ACC112 (cell line): ENCODE measurements around the gene NR6A1.

ENCODE experiments used
- H2AFZ ChIP-seq: fragments of 200-600 bp; sonication (generic); one replicate; pipeline ENCODE4 v1.6.0; 2017; ENCODE audit warnings: antibody characterized with exemption, low read length; ENCODE audit not compliant: unreplicated experiment
- H3K27ac ChIP-seq: fragments of 200-600 bp; sonication (generic); 2 replicates; pipeline ENCODE4 v1.5.1; 2014; ENCODE audit warnings: low read depth, mild to moderate bottlenecking, antibody characterized with exemption, low read length, moderate library complexity
- H3K27me3 ChIP-seq: fragments of 200-600 bp; sonication (generic); 2 replicates; pipeline ENCODE4 v1.6.1; 2014; ENCODE audit warnings: mild to moderate bottlenecking, antibody characterized with exemption, low read length, moderate library complexity, mixed read lengths; ENCODE audit not compliant: insufficient read depth
- H3K36me3 ChIP-seq: fragments of 200-600 bp; sonication (generic); 2 replicates; pipeline ENCODE4 v1.6.1; 2016; ENCODE audit warnings: mild to moderate bottlenecking, antibody characterized with exemption, low read length, moderate library complexity, mixed read lengths; ENCODE audit not compliant: insufficient read depth
- H3K4me1 ChIP-seq: fragments of 200-600 bp; sonication (generic); one replicate; pipeline ENCODE4 v1.6.1; 2016; ENCODE audit warnings: low read length, mixed read lengths; ENCODE audit not compliant: insufficient read depth, unreplicated experiment, control insufficient read depth
- H3K4me3 ChIP-seq: fragments of 200-600 bp; sonication (generic); 2 replicates; pipeline ENCODE4 v1.5.1; 2014; ENCODE audit warnings: mild to moderate bottlenecking, low read depth, low read length
- H3K79me2 ChIP-seq: fragments of 200-600 bp; sonication (generic); one replicate; pipeline ENCODE4 v1.6.0; 2016; ENCODE audit warnings: low read length; ENCODE audit not compliant: control insufficient read depth, unreplicated experiment, insufficient read depth

NR6A1 gene

DNA sequence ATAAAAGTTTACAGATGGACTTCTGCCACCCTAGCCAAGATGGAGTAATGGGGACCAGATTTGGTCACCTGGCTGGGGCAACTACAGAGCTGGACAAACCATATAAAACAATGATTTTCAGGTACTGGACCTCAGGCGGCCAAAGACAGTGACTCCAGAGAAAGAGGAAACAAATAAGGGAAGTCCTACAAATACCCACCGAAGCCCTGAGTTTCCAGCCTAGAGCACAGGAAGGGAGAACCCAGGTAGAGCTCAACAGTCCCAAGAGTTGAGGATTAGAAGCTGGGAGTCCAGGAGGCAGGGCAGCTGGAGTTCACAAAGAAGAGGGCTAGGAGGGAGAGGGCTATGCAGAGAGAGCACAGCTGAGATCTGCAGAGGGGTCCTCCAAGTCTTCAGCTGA, 157.3 kb downstream of the NR6A1 start:
- Histone ChIP-seq H3K79me2 (no peaks in the 10 kb centered on the region), H3K36me3 (no peaks in the 10 kb centered on the region), H3K27ac (no peak overlapping the region), H3K4me1 (no peaks in the 10 kb centered on the region), H2AFZ (no peak overlapping the region), H3K27me3 (peaks cover 18% of the 10 kb centered on the region), H3K4me3 (no peak overlapping the region)

- no peaks in the 10 kb centered on the region for H3K79me2 ChIP-seq
- H3K4me3 ChIP-seq, result no peak overlapping the region
- no peaks in the 10 kb centered on the region for H3K36me3 ChIP-seq
- H3K4me1 ChIP-seq, result no peaks in the 10 kb centered on the region
- H2AFZ ChIP-seq, result no peak overlapping the region
- peaks cover 19% of the 10 kb centered on the region for H3K27me3 ChIP-seq
- H3K27ac ChIP-seq, result no peak overlapping the region
These were observed 160.0 kb downstream of the NR6A1 start for GRCh38 chr9:124611106-124611505.

DNA sequence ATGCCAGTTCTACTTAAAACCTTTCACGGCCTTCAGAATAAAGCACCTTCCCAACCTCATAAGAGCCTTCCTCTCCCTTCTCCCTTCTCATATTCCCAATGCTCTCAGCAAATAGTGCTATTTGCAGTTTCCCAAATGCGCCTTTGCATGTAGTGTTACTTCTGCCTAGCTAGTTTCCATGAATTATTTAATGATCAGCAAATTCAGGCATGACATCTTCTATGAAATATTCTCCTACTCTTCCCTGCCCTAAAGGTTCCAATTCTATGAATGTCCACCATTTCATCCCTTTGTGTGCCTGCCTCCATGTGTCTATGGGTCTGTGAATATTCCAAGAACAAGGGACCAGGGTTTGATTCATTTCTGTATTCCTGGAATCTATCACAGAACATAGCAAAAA, 165.1 kb downstream of the NR6A1 start:
- Histone ChIP-seq H3K36me3 (no peaks in the 10 kb centered on the region), H2AFZ (no peak overlapping the region), H3K27me3 (peaks cover 16% of the 10 kb centered on the region), H3K27ac (no peak overlapping the region), H3K4me1 (no peaks in the 10 kb centered on the region), H3K79me2 (no peaks in the 10 kb centered on the region), H3K4me3 (no peak overlapping the region)

DNA sequence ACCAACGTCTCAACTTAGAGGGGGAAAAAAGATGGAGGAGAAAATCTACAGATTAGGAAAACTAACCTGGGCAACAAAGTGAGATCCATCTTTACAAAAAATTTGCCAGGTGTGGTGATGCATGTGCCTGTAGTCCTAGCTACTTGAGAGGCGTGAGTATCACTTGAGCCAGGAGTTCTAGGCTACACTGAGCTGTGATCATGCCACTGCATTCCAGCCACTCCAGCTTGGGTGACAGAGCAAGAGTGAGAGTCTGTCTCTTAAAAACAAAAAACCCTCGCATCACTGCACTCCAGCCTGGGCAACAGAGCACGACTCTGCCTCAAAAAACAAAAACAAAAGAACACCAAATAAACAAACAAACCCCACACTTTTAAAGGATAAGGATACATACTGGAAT, 165.9 kb downstream of the NR6A1 start:
- Histone ChIP-seq H3K36me3 (no peaks in the 10 kb centered on the region), H3K4me3 (no peak overlapping the region), H3K4me1 (peaks cover 4% of the 10 kb centered on the region), H3K79me2 (no peaks in the 10 kb centered on the region), H3K27ac (no peak overlapping the region), H2AFZ (no peak overlapping the region), H3K27me3 (peaks cover 16% of the 10 kb centered on the region)

DNA sequence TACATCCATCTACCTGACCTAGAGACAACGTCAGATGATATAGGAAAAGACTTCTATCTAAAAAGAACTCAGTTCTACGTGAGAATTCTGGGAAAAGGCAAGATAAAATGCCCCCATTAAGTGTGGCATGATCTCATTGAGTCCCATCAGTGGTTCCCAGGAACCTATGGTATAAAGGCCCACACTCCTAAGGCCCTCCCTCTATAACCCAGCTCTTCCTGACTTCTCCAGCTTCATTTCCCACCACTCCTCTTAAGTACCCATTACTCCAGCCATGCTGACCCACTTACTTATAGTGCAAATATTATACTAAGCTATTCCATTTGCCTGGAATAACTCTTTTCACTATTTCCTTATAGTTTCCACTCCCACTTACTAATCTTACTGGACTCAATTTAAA, 168.5 kb downstream of the NR6A1 start:
- Histone ChIP-seq H3K27ac (no peak overlapping the region), H3K27me3 (peaks cover 9% of the 10 kb centered on the region; the same call in 1 of the 2 replicates), H3K4me3 (no peak overlapping the region), H3K4me1 (peaks cover 10% of the 10 kb centered on the region), H3K36me3 (no peaks in the 10 kb centered on the region), H3K79me2 (no peaks in the 10 kb centered on the region), H2AFZ (no peak overlapping the region)

DNA sequence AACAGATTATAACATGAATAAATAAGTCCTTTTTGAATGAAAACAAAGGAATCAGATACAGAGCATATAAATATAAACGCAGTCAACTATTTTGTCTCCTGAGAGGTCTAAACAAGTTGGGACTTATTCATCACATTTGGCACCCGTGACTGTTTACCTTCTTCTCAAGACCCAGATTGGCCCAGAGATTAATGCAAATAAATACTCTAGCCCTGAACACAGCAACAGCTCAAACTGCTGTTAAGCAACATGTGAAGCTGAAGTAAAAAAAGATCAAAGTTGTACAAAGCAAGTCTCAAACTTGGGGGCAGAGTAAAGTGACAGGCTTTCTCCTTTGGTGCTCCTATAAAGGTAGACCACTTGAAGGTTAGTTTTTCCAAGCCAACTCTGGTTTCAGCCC, 168.9 kb downstream of the NR6A1 start:
- H3K27me3 ChIP-seq, result peaks cover 9% of the 10 kb centered on the region; the same call in 1 of the 2 replicates
- no peak overlapping the region for H3K27ac ChIP-seq
- H3K4me1 ChIP-seq, result peaks cover 10% of the 10 kb centered on the region
- no peaks in the 10 kb centered on the region for H3K79me2 ChIP-seq
- H2AFZ ChIP-seq, result no peak overlapping the region
- H3K4me3 ChIP-seq, result no peak overlapping the region
- H3K36me3 ChIP-seq, result no peaks in the 10 kb centered on the region

- Histone ChIP-seq H3K27ac (no peak overlapping the region), H2AFZ (no peak overlapping the region), H3K27me3 (peaks cover 17% of the 10 kb centered on the region), H3K4me1 (peaks cover 10% of the 10 kb centered on the region), H3K79me2 (no peaks in the 10 kb centered on the region), H3K4me3 (no peak overlapping the region), H3K36me3 (no peaks in the 10 kb centered on the region)
These were observed 170.7 kb downstream of the NR6A1 start for GRCh38 chr9:124600407-124600806.

DNA sequence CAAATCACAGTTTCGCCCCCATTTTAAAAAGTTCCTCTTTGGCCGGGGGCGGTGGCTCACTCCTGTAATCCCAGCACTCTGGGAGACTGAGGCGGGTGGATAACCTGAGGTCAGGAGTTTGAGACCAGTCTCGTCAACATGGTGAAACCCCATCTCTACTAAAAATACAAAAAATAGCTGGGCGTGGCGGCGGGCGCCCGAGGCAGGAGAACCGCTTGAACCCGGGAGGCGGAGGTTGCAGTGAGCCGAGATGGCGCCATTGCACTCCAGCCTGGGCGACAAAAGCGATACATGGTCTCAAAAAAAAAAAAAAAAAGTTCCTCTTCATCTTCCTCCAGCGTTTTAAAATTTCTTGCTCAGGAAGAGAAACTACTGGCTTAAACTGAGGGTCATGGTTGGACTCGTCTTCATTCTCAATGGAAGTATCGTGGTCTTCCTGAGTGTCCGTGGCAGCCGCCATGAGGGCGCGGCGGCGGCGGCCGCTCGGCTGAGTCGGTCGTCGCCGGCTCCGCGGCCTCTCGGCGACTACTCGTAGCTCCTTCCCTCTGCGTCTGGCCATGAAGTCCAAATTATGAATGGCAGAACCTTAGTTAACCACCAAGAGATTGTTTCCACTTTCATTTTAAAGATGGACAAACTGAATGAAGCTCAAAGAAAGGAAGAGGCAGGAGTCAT, 171.9 kb downstream of the NR6A1 start:
- H3K36me3 ChIP-seq, result no peaks in the 10 kb centered on the region
- no peak overlapping the region for H2AFZ ChIP-seq
- H3K27ac ChIP-seq, result no peak overlapping the region
- H3K4me1 ChIP-seq, result peaks cover 10% of the 10 kb centered on the region
- H3K79me2 ChIP-seq, result no peaks in the 10 kb centered on the region
- H3K4me3 ChIP-seq, result no peak overlapping the region
- peaks cover 13% of the 10 kb centered on the region for H3K27me3 ChIP-seq

GRCh38 chr9:124598048-124598447, 173.1 kb downstream of the NR6A1 start:
- Histone ChIP-seq H3K79me2 (no peaks in the 10 kb centered on the region), H3K4me1 (peaks cover 10% of the 10 kb centered on the region), H2AFZ (no peak overlapping the region), H3K4me3 (no peak overlapping the region), H3K27ac (no peak overlapping the region), H3K27me3 (peaks cover 13% of the 10 kb centered on the region), H3K36me3 (no peaks in the 10 kb centered on the region)

GRCh38 chr9:124596172-124596839, 174.8 kb downstream of the NR6A1 start:
- Histone ChIP-seq H3K4me3 (no peak overlapping the region), H3K27me3 (peaks cover 23% of the 10 kb centered on the region), H3K27ac (no peak overlapping the region), H3K79me2 (no peaks in the 10 kb centered on the region), H3K4me1 (peaks cover 10% of the 10 kb centered on the region), H2AFZ (no peak overlapping the region), H3K36me3 (no peaks in the 10 kb centered on the region)

DNA sequence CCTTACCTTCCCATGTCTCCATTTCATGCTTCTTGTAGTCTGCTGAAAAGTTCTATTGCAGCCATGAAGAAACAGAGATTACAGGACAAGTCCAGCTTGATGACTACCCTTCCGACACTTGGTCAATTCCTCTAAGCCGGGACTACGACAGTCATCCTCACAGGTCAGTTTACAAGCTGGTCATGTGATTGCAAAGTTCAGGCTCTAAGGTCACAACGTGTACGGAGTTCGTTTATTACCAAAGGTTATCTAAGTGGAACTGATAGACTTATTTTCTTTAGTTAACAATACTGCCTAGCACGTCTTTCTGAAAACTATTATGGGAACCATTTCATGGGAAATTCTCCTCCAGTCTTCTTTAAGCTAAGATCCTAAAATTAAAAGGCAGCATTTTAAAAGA, 175.4 kb downstream of the NR6A1 start:
- no peak overlapping the region for H3K27ac ChIP-seq
- no peak overlapping the region for H3K4me3 ChIP-seq
- no peaks in the 10 kb centered on the region for H3K36me3 ChIP-seq
- no peaks in the 10 kb centered on the region for H3K79me2 ChIP-seq
- H3K27me3 ChIP-seq, result peaks cover 23% of the 10 kb centered on the region
- no peak overlapping the region for H2AFZ ChIP-seq
- H3K4me1 ChIP-seq, result peaks cover 10% of the 10 kb centered on the region
